ENCODE measurements around the gene PLET1. TPM values are rescaled to one million over a fixed set of nuclear protein-coding genes. Genes with fewer than 3 reads are reported as not detected.

PLET1 gene
- total and polyA plus RNA-seq, 2 donors (not counting 1 experiment from before 2014, with no cell fraction given), result not detected

DNA sequence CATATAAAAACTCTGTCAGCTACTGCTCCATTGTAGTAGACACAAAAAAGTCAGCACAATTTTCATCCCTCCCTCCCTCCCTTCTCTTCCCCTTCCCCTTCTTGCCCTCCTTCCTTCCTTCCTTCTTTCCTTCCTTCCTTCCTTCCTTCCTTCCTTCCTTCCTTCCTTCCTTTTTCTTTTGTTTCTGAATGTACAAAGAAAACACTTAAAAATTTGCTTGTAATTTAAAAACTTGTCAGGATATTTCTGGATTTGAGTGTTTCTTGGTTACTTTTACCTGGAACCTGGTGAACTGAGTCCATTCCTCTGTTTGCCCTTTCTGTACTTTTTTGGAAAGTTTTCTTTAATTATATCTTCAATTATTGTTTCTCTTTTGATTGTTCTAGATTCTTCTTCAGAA, 31.5 kb upstream of the PLET1 start:
- Histone ChIP-seq H4K20me1 (ENCODE audit: control insufficient read depth, insufficient read depth, low read length, poor library complexity, severe bottlenecking) (no peaks in the 10 kb centered on the region), H3K9ac (ENCODE audit: low read length) (no peak overlapping the region), H3K27ac (ENCODE audit: low read length in 2 of 2) (no peak overlapping the region), H3K4me3 (ENCODE audit: control extremely low read depth in 1 of 5, extremely low read depth in 1 of 5, insufficient read depth in 1 of 5, low read depth in 2 of 5, low read length in 4 of 5) (no peak overlapping the region), H2AFZ (ENCODE audit: insufficient read depth, low read depth, low read length, poor library complexity, severe bottlenecking) (no peak overlapping the region), H3K27me3 (replicated peaks in 1 of 4; ENCODE audit: control extremely low read depth in 1 of 4, control insufficient read depth in 3 of 4, insufficient read depth in 4 of 4, low read length in 3 of 4) (no peaks in the 10 kb centered on the region), H3K4me1 (ENCODE audit: control insufficient read depth in 2 of 2, insufficient read depth in 2 of 2, low read length in 2 of 2) (peaks cover 9 to 13% of the 10 kb centered on the region in 2 donors), H3K4me2 (replicated peaks; ENCODE audit: low read depth, low read length, poor library complexity, severe bottlenecking) (no peak overlapping the region), H3K79me2 (ENCODE audit: control insufficient read depth, insufficient read depth, low read length) (no peaks in the 10 kb centered on the region), H3K9me3 (ENCODE audit: control extremely low read depth in 1 of 3, control insufficient read depth in 2 of 3, insufficient read depth in 1 of 3, low read length in 2 of 3) (no peaks in the 10 kb centered on the region), H3K36me3 (replicated peaks in 1 of 2; ENCODE audit: control extremely low read depth in 1 of 2, control insufficient read depth in 1 of 2, extremely low read depth in 1 of 2, insufficient read depth in 2 of 2, low read length in 1 of 2) (no peaks in the 10 kb centered on the region)
- TF ChIP-seq, protein P1, sequence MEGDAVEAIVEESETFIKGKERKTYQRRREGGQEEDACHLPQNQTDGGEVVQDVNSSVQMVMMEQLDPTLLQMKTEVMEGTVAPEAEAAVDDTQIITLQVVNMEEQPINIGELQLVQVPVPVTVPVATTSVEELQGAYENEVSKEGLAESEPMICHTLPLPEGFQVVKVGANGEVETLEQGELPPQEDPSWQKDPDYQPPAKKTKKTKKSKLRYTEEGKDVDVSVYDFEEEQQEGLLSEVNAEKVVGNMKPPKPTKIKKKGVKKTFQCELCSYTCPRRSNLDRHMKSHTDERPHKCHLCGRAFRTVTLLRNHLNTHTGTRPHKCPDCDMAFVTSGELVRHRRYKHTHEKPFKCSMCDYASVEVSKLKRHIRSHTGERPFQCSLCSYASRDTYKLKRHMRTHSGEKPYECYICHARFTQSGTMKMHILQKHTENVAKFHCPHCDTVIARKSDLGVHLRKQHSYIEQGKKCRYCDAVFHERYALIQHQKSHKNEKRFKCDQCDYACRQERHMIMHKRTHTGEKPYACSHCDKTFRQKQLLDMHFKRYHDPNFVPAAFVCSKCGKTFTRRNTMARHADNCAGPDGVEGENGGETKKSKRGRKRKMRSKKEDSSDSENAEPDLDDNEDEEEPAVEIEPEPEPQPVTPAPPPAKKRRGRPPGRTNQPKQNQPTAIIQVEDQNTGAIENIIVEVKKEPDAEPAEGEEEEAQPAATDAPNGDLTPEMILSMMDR (IDR thresholded peaks at IDR 0.05), result no peak
- no peak for TF ChIP-seq EZH2 (IDR thresholded peaks at IDR 0.05; ENCODE audit: borderline replicate concordance, insufficient read depth, low read depth, low read length, poor library complexity, severe bottlenecking)
- POLR2A ChIA-PET, result no interaction called here
- DNase-seq (no peak), ATAC-seq (ENCODE audit: low read depth) (no peak)
- no peak overlapping the region for H3K4me3 Mint-ChIP-seq
- H3K27ac Mint-ChIP-seq, result no peak overlapping the region
- H3K4me1 Mint-ChIP-seq, result peaks cover 11% of the 10 kb centered on the region
- no peaks in the 10 kb centered on the region for H3K27me3 Mint-ChIP-seq
- CTCF ChIA-PET, result interaction anchor here (1.9 to 3.1 kb wide), 2 partner anchors 12 to 997 kb away, joined by 8 to 23 read pairs; no protein-coding TSS in a partner anchor
- H3K9me3 Mint-ChIP-seq (ENCODE audit: insufficient read depth), result no peaks in the 10 kb centered on the region
- intact Hi-C loops (cut with micrococcal nuclease), result loop anchor here (5.0 kb wide), 1 partner anchor 415 kb away; the partner anchor contains the start of genes CFAP68 and FDXACB1

DNA sequence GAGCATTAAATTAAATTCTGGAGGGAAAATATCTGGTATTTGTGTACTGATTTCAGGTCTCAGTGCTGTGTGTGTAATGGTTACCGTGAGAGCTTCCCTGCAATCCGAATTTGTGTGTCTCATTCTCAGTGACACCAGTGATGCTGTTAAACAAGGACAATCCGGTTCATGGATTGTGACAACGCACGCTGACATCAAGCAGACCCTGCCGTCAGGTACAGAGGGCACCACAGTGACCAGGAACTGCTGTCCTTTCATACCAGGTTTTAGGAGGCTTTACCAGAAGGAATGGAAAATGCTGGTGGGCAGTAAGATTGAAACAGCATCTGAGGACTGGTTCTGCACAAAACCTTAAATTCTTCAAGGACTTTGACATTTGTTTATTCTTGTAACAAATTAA, 30.5 kb upstream of the PLET1 start:
- Mint-ChIP-seq H3K4me1 (peaks cover 11% of the 10 kb centered on the region), H3K9me3 (ENCODE audit: insufficient read depth) (no peaks in the 10 kb centered on the region), H3K4me3 (peak overlapping the region; percentile 59), H3K27me3 (no peaks in the 10 kb centered on the region), H3K27ac (peak overlapping the region; percentile 26)
- H3K4me1 ChIP-seq (ENCODE audit: control insufficient read depth in 2 of 2, insufficient read depth in 2 of 2, low read length in 2 of 2), result peaks cover 9 to 13% of the 10 kb centered on the region in 2 donors
- H3K4me3 ChIP-seq (ENCODE audit: control extremely low read depth in 1 of 5, extremely low read depth in 1 of 5, insufficient read depth in 1 of 5, low read depth in 2 of 5, low read length in 4 of 5), result no peak overlapping the region
- H4K20me1 ChIP-seq (ENCODE audit: control insufficient read depth, insufficient read depth, low read length, poor library complexity, severe bottlenecking), result no peaks in the 10 kb centered on the region
- H2AFZ ChIP-seq (ENCODE audit: insufficient read depth, low read depth, low read length, poor library complexity, severe bottlenecking), result no peak overlapping the region
- TF ChIP-seq, protein P1 (IDR thresholded peaks at IDR 0.05), result no peak
- no peak for TF ChIP-seq EZH2 (IDR thresholded peaks at IDR 0.05; ENCODE audit: borderline replicate concordance, insufficient read depth, low read depth, low read length, poor library complexity, severe bottlenecking)
- DNase-seq (no peak), ATAC-seq (ENCODE audit: low read depth) (no peak)
- H3K9ac ChIP-seq (ENCODE audit: low read length), result no peak overlapping the region
- 98% methylated on average over 6 of the region's 6 CpGs for WGBS (ENCODE audit: insufficient coverage)
- no peaks in the 10 kb centered on the region for H3K79me2 ChIP-seq (ENCODE audit: control insufficient read depth, insufficient read depth, low read length)
- H3K27ac ChIP-seq (ENCODE audit: low read length in 2 of 2), result no peak overlapping the region
- no peaks in the 10 kb centered on the region for H3K36me3 ChIP-seq (replicated peaks in 1 of 2; ENCODE audit: control extremely low read depth in 1 of 2, control insufficient read depth in 1 of 2, extremely low read depth in 1 of 2, insufficient read depth in 2 of 2, low read length in 1 of 2)
- H3K27me3 ChIP-seq (replicated peaks in 1 of 4; ENCODE audit: control extremely low read depth in 1 of 4, control insufficient read depth in 3 of 4, insufficient read depth in 4 of 4, low read length in 3 of 4), result peaks cover 0 to 3% (median 0%) of the 10 kb centered on the region in 4 experiments
- intact Hi-C loops (cut with micrococcal nuclease), result loop anchor here (2.0 to 5.0 kb wide), 2 partner anchors 414 to 1484 kb away; partner anchors contain the start of genes CFAP68 and FDXACB1
- H3K4me2 ChIP-seq (replicated peaks; ENCODE audit: low read depth, low read length, poor library complexity, severe bottlenecking), result no peak overlapping the region
- POLR2A ChIA-PET, result no interaction called here
- CTCF ChIA-PET, result interaction anchor here (1.9 kb wide), 1 partner anchor 998 kb away, joined by 8 read pairs; no protein-coding TSS in a partner anchor
- no peaks in the 10 kb centered on the region for H3K9me3 ChIP-seq (ENCODE audit: control extremely low read depth in 1 of 3, control insufficient read depth in 2 of 3, insufficient read depth in 1 of 3, low read length in 2 of 3)

All from B cell (primary cell).